A673 (cell line): ENCODE data around the gene KLB. TPM values are rescaled to one million over a fixed set of nuclear protein-coding genes. Genes with fewer than 3 reads are reported as not detected.

Experiments used
- BruUV-seq: library from RNA; stranded (reverse); fragments of 400-500 nt; replicated peaks from 2 replicates; lab custom pipeline; 2021; lab: Mats Ljungman, UMichigan
- CTCF ChIA-PET: fragments of 300-600 bp; sonication (Branson Sonifier 250); formaldehyde crosslinking; loops from one replicate; lab custom pipeline; 2022; ENCODE audit warnings: antibody characterized with exemption; lab: Charles Lee
- POLR2A ChIA-PET: fragments of 300-600 bp; sonication (Branson Sonifier 250); formaldehyde crosslinking; loops from one replicate; lab custom pipeline; 2022; ENCODE audit warnings: antibody characterized with exemption; ENCODE audit not compliant: low non-redundant PET; lab: Charles Lee
- DNase-seq: peaks from one replicate; pipeline ENCODE4 v3.0.0-alpha.2; 2015; ENCODE audit warnings: low spot score
- H3K27ac ChIP-seq: fragments of 200-600 bp; sonication (generic); 2 replicates; pipeline ENCODE4 v1.5.1; 2016; ENCODE audit warnings: mixed run types, low read depth, mild to moderate bottlenecking, mixed read lengths, antibody characterized with exemption, low read length; ENCODE audit not compliant: poor library complexity, severe bottlenecking
- H3K27me3 ChIP-seq: fragments of 200-600 bp; sonication (generic); replicated peaks from 2 replicates; pipeline ENCODE4 v1.6.1; 2017; ENCODE audit warnings: mixed run types, low read depth, mild to moderate bottlenecking, mixed read lengths, antibody characterized with exemption, low read length; ENCODE audit not compliant: insufficient read depth, poor library complexity
- H3K36me3 ChIP-seq: fragments of 200-600 bp; sonication (generic); 2 replicates; pipeline ENCODE4 v1.6.1; 2016; ENCODE audit warnings: mixed run types, mild to moderate bottlenecking, mixed read lengths, antibody characterized with exemption, low read length; ENCODE audit not compliant: insufficient read depth, poor library complexity, severe bottlenecking
- H3K4me1 ChIP-seq: fragments of 200-600 bp; sonication (generic); 2 replicates; pipeline ENCODE4 v1.6.1; 2017; ENCODE audit warnings: mixed run types, mild to moderate bottlenecking, mixed read lengths, antibody characterized with exemption, low read length; ENCODE audit not compliant: insufficient read depth, poor library complexity, severe bottlenecking
- H3K4me3 ChIP-seq: fragments of 200-600 bp; sonication (generic); 2 replicates; pipeline ENCODE4 v1.5.1; 2016; ENCODE audit warnings: low read depth, mixed run types, mild to moderate bottlenecking, mixed read lengths, low read length; ENCODE audit not compliant: poor library complexity, severe bottlenecking
- H3K9me3 ChIP-seq: fragments of 200-600 bp; sonication (generic); 2 replicates; pipeline ENCODE4 v1.6.1; 2016; ENCODE audit warnings: mixed run types, low read depth, mild to moderate bottlenecking, mixed read lengths, antibody characterized with exemption, low read length; ENCODE audit not compliant: poor library complexity, severe bottlenecking
- EZH2 ChIP-seq: fragments of 200-600 bp; sonication (generic); IDR thresholded peaks from 2 replicates; pipeline ENCODE4 v1.6.1; 2017; ENCODE audit warnings: borderline replicate concordance, low read depth, mild to moderate bottlenecking, mixed read lengths, antibody characterized with exemption, low read length; ENCODE audit not compliant: poor library complexity, severe bottlenecking
- intact Hi-C: fragments of 100-400 bp; cut with micrococcal nuclease; formaldehyde crosslinking; loops from one replicate; pipeline ENCODE4 v1.10.0; 2022; ENCODE audit not compliant: unreplicated experiment
- total RNA-seq: library from RNA; stranded (reverse); gene quantifications from 2 replicates; pipeline ENCODE4 v1.2.3, GENCODE V29; 2021
- TF ChIP-seq, protein P1 (sequence below): fragments of 300-800, 200-600 bp; sonication (generic); conservative IDR thresholded peaks from 2 replicates; pipeline ENCODE4 v1.5.1; 2017; ENCODE audit warnings: low read depth, mild to moderate bottlenecking, antibody characterized with exemption, low read length, moderate library complexity, mixed read lengths

Gene KLB
- total RNA-seq, 1 experiment from 2014 or later = not detected

DNA sequence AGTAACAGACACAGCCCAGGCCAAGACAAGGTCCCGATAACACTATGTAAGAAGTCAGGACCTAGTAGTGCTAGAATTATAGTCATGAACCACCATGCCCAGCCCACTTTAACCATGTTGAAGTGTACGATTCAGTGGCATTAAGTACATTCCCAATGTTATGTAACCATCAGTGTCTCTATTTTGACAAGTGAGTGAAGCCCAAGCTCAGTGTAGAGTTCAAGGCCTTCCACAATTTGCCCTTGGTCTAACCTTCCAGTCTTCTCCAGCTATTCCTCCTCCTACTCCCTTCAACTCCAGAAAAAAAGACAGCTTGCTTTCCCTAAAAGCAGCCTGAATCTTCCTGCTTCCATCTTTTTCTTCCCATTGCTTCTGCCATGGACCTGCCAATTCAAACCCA lies 83.6 kb downstream of the KLB start:
- H3K27me3 ChIP-seq = no peaks in the 10 kb centered on the region
- no peak for DNase-seq
- no peak for TF ChIP-seq EZH2
- TF ChIP-seq, protein P1, sequence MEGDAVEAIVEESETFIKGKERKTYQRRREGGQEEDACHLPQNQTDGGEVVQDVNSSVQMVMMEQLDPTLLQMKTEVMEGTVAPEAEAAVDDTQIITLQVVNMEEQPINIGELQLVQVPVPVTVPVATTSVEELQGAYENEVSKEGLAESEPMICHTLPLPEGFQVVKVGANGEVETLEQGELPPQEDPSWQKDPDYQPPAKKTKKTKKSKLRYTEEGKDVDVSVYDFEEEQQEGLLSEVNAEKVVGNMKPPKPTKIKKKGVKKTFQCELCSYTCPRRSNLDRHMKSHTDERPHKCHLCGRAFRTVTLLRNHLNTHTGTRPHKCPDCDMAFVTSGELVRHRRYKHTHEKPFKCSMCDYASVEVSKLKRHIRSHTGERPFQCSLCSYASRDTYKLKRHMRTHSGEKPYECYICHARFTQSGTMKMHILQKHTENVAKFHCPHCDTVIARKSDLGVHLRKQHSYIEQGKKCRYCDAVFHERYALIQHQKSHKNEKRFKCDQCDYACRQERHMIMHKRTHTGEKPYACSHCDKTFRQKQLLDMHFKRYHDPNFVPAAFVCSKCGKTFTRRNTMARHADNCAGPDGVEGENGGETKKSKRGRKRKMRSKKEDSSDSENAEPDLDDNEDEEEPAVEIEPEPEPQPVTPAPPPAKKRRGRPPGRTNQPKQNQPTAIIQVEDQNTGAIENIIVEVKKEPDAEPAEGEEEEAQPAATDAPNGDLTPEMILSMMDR = no peak
- no peaks in the 10 kb centered on the region for H3K9me3 ChIP-seq
- intact Hi-C loops = no loop called here
- POLR2A ChIA-PET = no interaction called here
- CTCF ChIA-PET = no interaction called here
- H3K4me1 ChIP-seq = no peaks in the 10 kb centered on the region
- BruUV-seq = no TSS peak
- no peak overlapping the region for H3K4me3 ChIP-seq
- no peaks in the 10 kb centered on the region for H3K36me3 ChIP-seq
- no peak overlapping the region for H3K27ac ChIP-seq

GRCh38 chr4:39494354-39494753 lies 87.6 kb downstream of the KLB start:
- DNase-seq = no peak

DNA sequence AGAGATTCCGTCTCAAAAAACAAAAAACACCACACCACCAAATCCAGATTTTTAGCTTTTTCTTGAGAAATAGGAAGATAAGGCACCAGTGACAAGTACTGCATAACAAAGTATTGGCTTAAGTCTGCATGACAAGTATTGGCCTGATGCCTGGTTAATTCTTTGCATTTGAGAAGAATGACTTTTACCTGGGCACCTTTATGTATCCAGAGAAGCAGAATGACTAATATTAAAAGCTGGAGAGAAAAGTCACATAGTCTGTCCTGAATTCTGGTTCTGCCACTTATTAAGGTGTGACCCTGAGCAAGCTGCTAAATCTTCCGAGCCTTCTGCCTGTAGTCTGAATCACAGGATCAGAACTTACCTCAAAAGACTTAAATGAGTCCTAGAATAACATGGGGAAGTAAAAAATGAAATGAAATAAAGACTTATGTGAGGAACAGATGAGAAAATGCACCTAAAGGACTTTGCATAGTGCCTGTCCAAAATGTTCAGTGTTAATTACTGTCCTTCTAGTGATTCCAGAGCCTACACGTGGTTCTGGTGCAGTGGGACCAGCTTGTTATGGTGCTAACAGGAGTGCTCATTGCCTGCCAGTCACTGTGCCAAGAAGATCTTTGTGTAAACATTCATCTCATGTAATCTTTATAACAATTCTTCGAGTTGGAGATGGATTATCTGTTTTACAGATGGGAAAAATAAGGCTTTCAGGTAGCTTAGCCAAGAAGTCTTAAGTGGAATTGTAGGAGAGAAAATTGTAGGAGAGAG lies 88.9 kb downstream of the KLB start:
- H3K4me1 ChIP-seq = no peaks in the 10 kb centered on the region
- H3K4me3 ChIP-seq = no peak overlapping the region
- H3K36me3 ChIP-seq = peaks cover 11% of the 10 kb centered on the region
- POLR2A ChIA-PET = interaction anchor here (0.6 kb wide), 1 partner anchor 550 kb away, joined by 3 read pairs; no protein-coding TSS in a partner anchor
- intact Hi-C loops = no loop called here
- TF ChIP-seq, protein P1 = no peak
- TF ChIP-seq EZH2 = no peak
- CTCF ChIA-PET = interaction anchor here (0.6 kb wide), 1 partner anchor 22 kb away, joined by 6 read pairs; no protein-coding TSS in a partner anchor
- no peaks in the 10 kb centered on the region for H3K27me3 ChIP-seq
- H3K27ac ChIP-seq = no peak overlapping the region
- H3K9me3 ChIP-seq = no peaks in the 10 kb centered on the region
- no peak for DNase-seq
- BruUV-seq = no TSS peak

More at GRCh38 chr4:39494354-39494753, 87.6 kb downstream of the KLB start:
- H3K4me3 ChIP-seq = no peak overlapping the region
- ChIA-PET CTCF (no interaction called here), POLR2A (no interaction called here)
- H3K27me3 ChIP-seq = no peaks in the 10 kb centered on the region
- H3K27ac ChIP-seq = no peak overlapping the region
- TF ChIP-seq, protein P1 = no peak
- TF ChIP-seq EZH2 = no peak
- H3K9me3 ChIP-seq = no peaks in the 10 kb centered on the region
- H3K4me1 ChIP-seq = no peaks in the 10 kb centered on the region
- intact Hi-C loops = no loop called here
- BruUV-seq = no TSS peak
- H3K36me3 ChIP-seq = peaks cover 3% of the 10 kb centered on the region
